Mesenteric fat pad (tissue), 1 donor: ENCODE data around the gene HTD2. TPM values are rescaled to one million over a fixed set of nuclear protein-coding genes. Genes with fewer than 3 reads are reported as not detected.
"Not testable (repeated sequence)": the region's sequence is repeated elsewhere in the genome, so short reads cannot be mapped to it uniquely, and the experiment has no call there.

Source experiments
- DNase-seq: peaks from one replicate; pipeline ENCODE4 v3.0.0-alpha.2; 2020; ENCODE audit warnings: low spot score
- long read RNA-seq: library from polyadenylated mRNA; unstranded; transcript quantifications from one replicate; pipeline ENCODE4 v2.0.0, GENCODE V29; 2020
- total RNA-seq: library from RNA; stranded (reverse); fragmentation: NEBNext Ultra II Directional; extraction: Animal tissue kit (Norgen Biotek cat#: 25700); gene quantifications from one replicate; pipeline ENCODE4 v1.2.1, GENCODE V29; 2021
- donor health status: DM: yes; HTN: yes; CAD: no.

Gene HTD2
- total RNA-seq = 7.6 TPM
- long read RNA-seq, transcript HTD2-201 (5 exons, 1,508 nt) = major isoform, 13 of 27 reads
- long read RNA-seq, transcript HTD2-206 (5 exons, 1,378 nt) = minor isoform, 11 of 27 reads
- long read RNA-seq, partial matches to known transcripts = 0 of 27 reads
- long read RNA-seq, other reads (novel, unspliced or antisense) = 1 of 27 reads

GRCh38 chr3:58305882-58306711, at the start of gene HTD2, which contains the start of gene RPP14:
HTD2 (plus strand) TSS chr3:58306520; CDS start chr3:58317614, 11,094 bp downstream.
RPP14 (plus strand) TSS chr3:58306245; CDS start chr3:58310330, 4,085 bp downstream.
- DNase-seq = peak; percentile 100

DNA sequence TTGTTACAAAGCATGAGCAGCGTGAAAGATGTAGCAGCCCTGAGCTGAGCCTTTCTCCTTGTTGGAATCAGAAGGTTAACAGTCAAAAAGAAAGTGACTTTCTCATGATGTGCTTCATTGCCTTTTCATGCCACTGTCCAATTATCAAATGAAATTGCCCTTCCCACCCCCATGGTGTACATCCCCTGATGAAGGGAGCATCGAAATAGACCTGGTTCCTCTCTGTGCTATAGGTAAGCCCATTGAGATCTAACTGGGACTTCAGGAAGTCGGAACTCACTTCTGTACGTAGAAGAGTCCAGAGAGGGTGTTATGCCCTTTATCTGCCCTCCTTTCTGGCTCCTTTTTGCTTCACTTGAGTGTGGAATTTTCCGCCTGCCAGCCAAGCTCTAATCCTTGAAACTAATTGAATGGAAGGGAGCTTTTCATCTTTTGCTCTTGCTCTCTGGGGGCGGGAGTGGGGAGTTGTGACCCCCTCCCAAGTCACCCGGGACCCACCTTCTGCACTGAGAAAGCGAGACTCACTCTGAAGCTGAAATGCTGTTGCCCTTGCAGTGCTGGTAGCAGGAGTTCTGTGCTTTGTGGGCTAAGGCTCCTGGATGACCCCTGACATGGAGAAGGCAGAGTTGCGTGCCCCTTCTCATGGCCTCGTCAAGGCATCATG, 47.8 kb upstream of the HTD2 start:
- no peak for DNase-seq

GRCh38 chr3:58260261-58260731, 46.0 kb upstream of the HTD2 start:
- DNase-seq = no peak

GRCh38 chr3:58260733-58261132, 45.6 kb upstream of the HTD2 start:
- no peak for DNase-seq

- no peak for DNase-seq
Measured at GRCh38 chr3:58261954-58262666, 44.2 kb upstream of the HTD2 start.

DNA sequence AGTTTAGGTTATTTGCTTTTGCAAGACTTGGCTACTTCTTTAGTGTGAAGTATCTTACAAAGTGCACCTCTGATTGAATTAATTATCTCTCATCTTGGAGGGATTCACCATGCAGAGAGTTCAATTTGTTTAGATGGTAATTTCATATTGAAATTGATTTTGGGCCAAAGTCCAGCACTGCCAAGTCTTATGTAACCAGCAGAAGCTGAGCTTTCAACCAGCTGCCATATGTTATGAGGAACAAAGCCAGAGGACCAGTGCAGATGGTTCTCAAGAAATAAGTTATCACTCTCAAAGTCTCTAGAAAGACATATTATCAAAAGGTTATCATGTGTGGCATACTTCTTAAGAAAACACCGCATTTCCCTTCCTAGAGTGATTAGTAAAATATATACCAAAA, 39.7 kb upstream of the HTD2 start:
- no peak for DNase-seq

GRCh38 chr3:58267543-58267942, 38.8 kb upstream of the HTD2 start:
- not testable (repeated sequence) for DNase-seq

DNA sequence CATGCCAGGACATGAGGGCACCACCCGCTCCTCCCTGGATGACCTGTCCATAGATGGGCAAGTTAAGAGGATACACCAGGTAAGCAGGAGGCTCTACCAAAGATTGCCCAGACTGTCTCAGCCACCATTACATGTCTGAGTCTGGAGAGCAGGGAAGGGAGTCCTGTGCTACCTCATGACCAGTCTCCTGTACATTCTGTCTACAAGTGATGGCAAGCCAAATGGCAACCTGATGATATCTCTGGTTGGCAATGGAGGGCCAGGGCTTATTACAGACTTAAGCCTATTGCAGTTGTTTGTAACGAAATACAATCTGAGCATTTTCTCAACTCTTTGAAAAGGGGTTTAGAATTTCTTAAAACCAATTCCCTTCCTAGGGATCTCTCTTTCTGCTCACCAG, 37.0 kb upstream of the HTD2 start:
- DNase-seq = no peak

DNA sequence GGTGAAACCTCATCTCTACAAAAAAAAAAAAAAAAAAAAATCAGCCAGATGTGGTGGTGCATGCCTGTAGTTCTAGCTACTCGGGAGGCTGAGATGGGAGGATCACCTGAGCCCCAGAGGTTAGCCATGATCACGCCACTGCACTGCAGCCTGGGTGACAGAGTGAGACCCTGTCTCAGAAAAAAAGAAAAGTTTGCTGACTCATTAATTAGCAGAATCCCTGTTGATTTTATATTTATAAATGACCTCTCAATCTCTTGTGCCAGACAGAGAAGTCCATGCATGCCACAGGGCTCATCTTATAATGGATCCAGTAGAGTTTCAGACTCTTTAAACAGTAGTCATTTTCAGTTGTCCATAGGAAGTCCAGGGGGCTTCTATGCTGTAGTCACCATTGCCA, 35.8 kb upstream of the HTD2 start:
- no peak for DNase-seq

DNA sequence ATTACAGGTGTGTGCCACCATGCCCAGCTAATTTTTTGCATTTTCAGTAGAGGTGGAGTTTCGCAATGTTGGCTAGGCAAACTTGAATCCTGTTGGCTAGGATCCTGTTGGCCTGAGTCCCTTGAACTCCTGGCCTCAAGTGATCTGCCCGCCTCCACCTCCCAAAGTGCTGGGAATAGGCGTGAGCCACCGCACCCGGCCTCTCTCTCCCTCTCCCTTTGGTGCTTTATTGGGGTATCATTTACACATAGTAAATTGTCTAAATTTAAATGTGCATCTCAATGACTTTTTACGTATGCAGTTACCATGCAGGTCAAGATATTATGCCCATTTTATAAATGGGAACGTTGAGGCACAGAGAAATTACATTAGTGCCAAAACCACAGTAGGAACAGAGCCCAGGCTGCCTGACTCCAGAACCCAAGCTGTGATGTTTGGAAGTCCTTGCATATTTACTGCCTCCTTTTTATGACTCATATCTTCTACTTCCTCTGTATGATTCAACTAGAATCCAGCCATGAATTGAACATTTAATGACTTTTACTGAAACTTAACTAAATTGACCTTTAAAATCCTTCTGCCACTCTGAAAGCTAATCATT, 34.3 kb upstream of the HTD2 start:
- no peak for DNase-seq

DNA sequence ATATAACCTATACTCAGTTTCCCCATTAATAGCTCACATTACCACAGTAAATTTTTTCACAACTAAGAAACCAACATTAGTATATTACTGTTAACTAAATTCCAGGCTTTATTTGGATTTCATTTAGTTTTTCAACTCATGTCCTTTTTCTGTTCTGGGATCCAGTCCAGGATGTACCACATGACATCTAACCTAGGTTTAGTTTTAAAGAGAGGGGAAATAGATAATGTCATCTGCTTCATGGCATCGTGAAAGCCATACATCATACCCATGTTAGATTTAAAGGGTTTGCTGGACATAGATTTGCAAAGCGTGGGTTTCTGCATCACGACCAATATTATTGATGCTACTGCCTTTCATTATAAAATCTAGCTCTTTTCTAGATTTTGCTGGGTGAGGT, 33.4 kb upstream of the HTD2 start:
- DNase-seq = no peak

DNA sequence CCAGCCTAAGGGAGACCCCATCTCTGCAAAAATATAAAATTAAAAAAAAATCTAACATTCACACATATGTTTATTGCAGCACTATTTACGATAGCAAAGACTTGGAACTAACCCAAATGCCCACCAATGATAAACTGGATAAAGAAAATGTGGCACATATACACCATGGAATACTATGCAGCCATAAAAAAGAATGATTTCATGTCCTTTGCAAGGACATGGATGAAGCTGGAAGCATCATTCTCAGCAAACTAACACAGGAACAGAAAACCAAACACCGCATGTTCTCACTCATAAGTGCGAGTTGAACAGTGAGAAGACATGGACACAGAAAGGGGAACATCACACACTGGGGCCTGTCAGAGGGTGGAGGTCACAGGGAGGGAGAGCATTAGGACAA, 33.0 kb upstream of the HTD2 start:
- not testable (repeated sequence) for DNase-seq

DNA sequence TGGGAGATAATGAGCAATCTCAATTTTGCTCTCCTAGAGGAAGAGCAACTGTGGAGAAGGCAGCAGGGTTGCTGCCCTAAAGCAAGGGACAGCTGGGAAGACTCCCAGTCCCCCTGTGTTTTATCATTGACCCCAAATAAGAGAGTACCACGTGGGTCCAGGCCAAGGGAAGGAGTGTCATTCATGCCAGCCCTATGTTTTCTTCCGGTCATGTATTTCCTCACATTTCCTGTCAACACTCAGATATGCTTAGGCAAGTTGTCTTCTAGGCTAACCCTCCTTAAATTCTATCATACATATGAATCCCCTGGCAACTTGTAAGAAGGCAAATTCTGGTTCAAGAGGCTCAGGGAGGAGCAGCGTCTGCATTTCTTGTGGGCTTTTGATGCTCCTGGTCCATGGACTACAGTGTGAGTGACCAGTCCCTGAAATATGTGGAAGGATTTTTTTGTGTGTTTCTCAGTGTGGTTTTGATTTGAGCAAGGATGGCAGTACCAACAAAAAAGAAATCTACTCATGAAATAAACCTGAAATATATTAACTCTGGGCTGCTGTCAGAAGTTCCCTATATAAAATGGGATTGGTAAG, 32.2 kb upstream of the HTD2 start:
- no peak for DNase-seq

DNA sequence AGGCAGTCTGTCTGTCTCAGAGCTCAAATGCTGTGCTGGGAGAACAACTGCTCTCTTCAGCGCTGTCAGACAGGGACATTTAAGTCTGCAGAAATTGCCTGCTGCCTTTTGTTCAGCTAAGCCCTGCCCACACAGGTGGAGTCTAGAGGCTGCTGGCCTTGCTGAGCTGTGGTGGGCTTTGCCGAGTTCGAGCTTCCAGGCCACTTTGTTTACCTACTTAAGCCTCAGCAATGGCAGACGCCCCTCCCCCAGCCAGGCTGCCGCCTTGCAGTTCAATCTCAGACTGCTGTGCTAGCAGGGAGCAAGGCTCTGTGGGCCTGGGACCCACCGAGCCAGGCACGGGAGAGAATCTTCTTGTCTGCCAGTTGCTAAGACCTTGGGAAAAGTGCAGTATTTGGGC, 25.3 kb upstream of the HTD2 start:
- no peak for DNase-seq

- DNase-seq = no peak
Measured at GRCh38 chr3:58285334-58285733, 21.0 kb upstream of the HTD2 start.

DNA sequence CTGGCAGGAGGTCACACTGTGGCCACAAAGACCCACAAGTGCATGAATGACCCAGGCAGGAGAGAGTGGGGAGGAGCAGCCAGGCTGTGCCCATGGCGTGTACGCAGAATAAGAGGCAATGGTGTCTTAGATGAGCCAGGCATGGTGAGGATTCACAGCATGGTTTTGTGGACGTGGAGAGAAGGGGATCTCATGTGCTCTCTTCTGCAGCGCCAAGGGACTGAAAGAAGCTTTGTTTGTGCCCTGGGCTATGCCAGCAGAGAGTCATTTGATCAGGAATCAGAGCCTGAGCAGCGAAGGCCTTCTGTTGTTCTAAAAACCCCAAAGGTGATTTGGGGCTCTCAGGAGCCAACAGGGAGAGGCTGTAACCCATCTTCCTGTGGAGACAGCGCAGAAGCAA, 19.0 kb upstream of the HTD2 start:
- DNase-seq = no peak

DNA sequence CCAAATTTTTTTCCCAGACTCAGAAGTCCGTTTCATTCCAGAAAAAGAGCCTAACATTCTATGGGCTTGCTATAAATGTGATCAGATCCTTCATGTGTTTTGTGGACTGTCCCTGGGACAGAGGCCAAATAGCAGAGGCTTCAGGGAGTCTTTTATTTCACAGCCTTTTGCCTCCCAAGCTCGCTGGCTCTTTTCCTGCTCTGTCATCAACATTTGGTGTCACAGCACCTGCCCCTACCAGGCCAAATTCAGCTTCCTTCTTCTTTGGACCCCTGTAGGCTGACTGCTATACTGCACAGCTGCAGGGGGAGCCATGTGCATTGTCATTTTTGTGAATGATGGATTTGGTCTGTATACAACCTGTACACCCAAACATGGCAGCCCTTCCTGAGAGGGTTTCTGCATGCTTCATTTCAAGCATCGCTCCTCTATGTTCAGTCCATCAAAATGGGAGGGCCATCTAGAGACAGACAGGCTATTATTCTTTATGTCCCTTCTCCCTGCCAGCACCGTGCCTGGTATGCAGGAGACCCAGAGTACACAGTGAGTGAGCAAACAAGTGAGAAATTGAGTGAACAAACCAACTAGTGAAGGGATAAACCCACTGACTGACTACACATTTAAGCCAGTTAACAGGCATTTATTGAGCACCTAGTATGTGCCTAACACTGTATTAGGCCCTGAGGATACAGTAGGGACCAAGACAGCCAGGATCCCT, 18.1 kb upstream of the HTD2 start:
- no peak for DNase-seq

- DNase-seq = not testable (repeated sequence)
Measured at GRCh38 chr3:58288964-58289613, 17.2 kb upstream of the HTD2 start.

- peak; percentile 14 for DNase-seq
Measured at GRCh38 chr3:58290446-58290845, 15.9 kb upstream of the HTD2 start.
